HFFc6 (cell line): ENCODE measurements around the gene LAPTM5. TPM values are rescaled to one million over a fixed set of nuclear protein-coding genes. Genes with fewer than 3 reads are reported as not detected.

Experiments
- DNase-seq: peaks from one replicate; pipeline ENCODE4 v3.0.0-alpha.2; 2018
- H3K27ac Mint-ChIP-seq: 2 replicates; pipeline ENCODE4 v1.8.0; 2020; ENCODE audit warnings: mild to moderate bottlenecking, mixed read lengths
- H3K27me3 Mint-ChIP-seq: 2 replicates; pipeline ENCODE4 v1.8.0; 2021; ENCODE audit warnings: mild to moderate bottlenecking, moderate library complexity, mixed read lengths; ENCODE audit not compliant: insufficient read depth
- H3K36me3 Mint-ChIP-seq: 2 replicates; pipeline ENCODE4 v1.8.0; 2021; ENCODE audit warnings: low read depth, mixed read lengths
- H3K4me1 Mint-ChIP-seq: 2 replicates; pipeline ENCODE4 v1.8.0; 2020; ENCODE audit warnings: low read depth, mixed read lengths
- H3K4me3 Mint-ChIP-seq: 2 replicates; pipeline ENCODE4 v1.8.0; 2020; ENCODE audit warnings: mild to moderate bottlenecking, moderate library complexity, mixed read lengths
- H3K9me3 Mint-ChIP-seq: 2 replicates; pipeline ENCODE4 v1.8.0; 2020; ENCODE audit warnings: mild to moderate bottlenecking, mixed read lengths
- total RNA-seq, 6 experiments: library from RNA; stranded (reverse); fragmentation: NEBNext Ultra II Directional; extraction: Animal tissue kit (Norgen Biotek cat#: 25700); gene quantifications; 2 replicates in 1 of 6; 3 replicates in 5 of 6; pipeline ENCODE4 v1.2.3, GENCODE V29; 2021
- TF ChIP-seq, protein P1 (sequence below): fragments of 200-600 bp; sonication (generic); IDR thresholded peaks from 2 replicates; pipeline ENCODE4 v1.5.0; 2021; ENCODE audit warnings: antibody characterized with exemption, mild to moderate bottlenecking

The LAPTM5 gene
- total RNA-seq, 6 experiments from 2014 or later: 0.38 to 0.81 (median 0.63) TPM

GRCh38 chr1:30720271-30721223 is 37.0 kb downstream of the LAPTM5 start:
- H3K36me3 Mint-ChIP-seq: peaks cover 2% of the 10 kb centered on the region; the same call in 1 of the 2 replicates

DNA sequence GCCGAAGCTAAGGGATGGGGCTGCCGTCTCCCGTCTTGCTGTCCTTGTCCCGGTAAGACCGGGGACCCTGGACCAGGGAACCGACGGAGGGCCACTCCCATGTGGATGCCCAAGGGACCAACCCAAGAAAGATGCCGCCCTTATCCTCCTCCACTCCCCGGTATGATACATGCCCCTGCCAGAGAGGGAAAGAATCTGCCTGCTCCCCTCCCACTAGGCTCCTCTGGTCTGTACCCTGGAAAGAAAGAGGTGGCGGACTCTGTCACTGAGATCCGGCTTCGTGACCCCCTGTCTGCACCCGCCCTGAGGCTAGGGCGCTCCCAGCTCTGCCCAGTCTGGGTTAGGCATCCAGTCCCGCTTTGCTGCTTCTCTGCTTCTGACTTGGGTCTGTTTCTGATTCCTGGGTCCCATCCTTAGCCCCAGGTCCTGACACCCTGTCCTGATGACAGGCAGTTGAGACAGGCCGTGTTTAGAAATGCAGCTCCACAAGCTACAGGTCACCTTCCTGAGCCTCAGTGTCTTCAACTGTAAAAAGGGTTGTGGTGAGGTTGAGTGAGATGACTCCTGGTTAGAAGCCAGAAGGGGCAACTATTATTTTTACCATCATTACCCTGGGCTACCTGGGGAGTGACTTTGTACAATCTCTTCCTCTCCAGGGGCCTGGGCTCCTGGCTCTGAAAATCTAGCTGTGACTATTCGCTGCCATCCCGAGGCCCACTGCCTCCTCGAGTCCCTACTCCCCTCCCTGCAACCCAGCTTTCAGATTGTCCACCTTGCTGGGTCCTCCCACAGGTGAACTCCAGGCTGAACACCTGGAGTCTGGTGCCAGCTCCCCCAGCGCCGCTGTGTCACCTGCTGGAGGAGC is 37.9 kb downstream of the LAPTM5 start:
- peaks cover 11% of the 10 kb centered on the region for H3K4me1 Mint-ChIP-seq
- peak overlapping the region; percentile 73; the same call in 1 of the 2 replicates for H3K4me3 Mint-ChIP-seq
- peaks cover 15% of the 10 kb centered on the region for H3K9me3 Mint-ChIP-seq
- H3K27me3 Mint-ChIP-seq: peaks cover 9% of the 10 kb centered on the region
- DNase-seq: peak; percentile 25
- H3K36me3 Mint-ChIP-seq: peaks cover 4% of the 10 kb centered on the region; the same call in 1 of the 2 replicates
- H3K27ac Mint-ChIP-seq: peak overlapping the region; percentile 93
- TF ChIP-seq, protein P1, sequence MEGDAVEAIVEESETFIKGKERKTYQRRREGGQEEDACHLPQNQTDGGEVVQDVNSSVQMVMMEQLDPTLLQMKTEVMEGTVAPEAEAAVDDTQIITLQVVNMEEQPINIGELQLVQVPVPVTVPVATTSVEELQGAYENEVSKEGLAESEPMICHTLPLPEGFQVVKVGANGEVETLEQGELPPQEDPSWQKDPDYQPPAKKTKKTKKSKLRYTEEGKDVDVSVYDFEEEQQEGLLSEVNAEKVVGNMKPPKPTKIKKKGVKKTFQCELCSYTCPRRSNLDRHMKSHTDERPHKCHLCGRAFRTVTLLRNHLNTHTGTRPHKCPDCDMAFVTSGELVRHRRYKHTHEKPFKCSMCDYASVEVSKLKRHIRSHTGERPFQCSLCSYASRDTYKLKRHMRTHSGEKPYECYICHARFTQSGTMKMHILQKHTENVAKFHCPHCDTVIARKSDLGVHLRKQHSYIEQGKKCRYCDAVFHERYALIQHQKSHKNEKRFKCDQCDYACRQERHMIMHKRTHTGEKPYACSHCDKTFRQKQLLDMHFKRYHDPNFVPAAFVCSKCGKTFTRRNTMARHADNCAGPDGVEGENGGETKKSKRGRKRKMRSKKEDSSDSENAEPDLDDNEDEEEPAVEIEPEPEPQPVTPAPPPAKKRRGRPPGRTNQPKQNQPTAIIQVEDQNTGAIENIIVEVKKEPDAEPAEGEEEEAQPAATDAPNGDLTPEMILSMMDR: no peak; the same call in none of the 2 replicates

More at GRCh38 chr1:30720271-30721223, 37.0 kb downstream of the LAPTM5 start:
- TF ChIP-seq, protein P1: no peak
- Mint-ChIP-seq H3K4me3 (no peak overlapping the region), H3K4me1 (peaks cover 11% of the 10 kb centered on the region), H3K27me3 (peaks cover 10% of the 10 kb centered on the region), H3K27ac (no peak overlapping the region), H3K9me3 (peaks cover 7% of the 10 kb centered on the region)
- no peak for DNase-seq

DNA sequence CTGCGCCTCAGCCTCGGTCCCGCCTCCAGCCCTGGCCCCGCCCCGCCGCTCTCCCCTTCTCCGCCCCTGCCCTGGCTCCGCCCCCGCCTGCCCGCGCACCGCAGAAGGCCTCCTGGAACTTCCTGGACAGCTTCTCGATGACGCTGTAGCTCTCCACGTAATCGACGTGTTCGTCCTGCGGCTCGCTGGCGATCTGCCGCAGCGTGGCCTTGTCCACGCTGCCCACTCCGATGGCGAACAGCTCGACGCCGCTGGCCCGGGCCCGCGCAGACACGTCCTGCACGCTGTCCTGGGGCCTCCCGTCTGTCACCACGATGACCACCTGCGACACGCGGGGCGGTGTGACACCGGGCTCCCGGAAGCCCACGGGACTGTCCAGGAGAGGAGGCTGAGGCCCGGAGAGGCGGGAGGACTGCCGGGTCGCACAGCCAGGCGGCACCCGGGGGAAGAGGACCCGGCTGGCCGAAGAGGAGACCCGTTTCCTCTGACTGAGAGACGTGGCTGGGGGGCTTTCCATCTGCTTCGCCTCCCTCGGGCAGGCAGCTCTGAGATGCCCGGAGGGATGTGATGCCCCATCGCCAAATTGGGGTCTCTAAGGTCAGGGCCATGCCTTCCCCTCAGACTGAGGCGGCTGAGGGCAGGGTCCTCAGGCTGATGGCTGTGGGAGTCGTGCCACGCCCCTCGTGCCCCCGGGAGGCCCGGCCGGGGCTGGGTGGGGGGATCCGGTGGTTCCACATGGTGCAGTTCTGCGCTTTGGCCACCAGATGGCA is 38.8 kb downstream of the LAPTM5 start:
- TF ChIP-seq, protein P1: peak; percentile 100
- Mint-ChIP-seq H3K36me3 (peaks cover 4% of the 10 kb centered on the region; the same call in 1 of the 2 replicates), H3K27me3 (peaks cover 6% of the 10 kb centered on the region), H3K4me3 (peak overlapping the region; percentile 73), H3K27ac (peak overlapping the region; percentile 93), H3K4me1 (peaks cover 11% of the 10 kb centered on the region), H3K9me3 (peaks cover 15% of the 10 kb centered on the region)
- DNase-seq: peak; percentile 98

DNA sequence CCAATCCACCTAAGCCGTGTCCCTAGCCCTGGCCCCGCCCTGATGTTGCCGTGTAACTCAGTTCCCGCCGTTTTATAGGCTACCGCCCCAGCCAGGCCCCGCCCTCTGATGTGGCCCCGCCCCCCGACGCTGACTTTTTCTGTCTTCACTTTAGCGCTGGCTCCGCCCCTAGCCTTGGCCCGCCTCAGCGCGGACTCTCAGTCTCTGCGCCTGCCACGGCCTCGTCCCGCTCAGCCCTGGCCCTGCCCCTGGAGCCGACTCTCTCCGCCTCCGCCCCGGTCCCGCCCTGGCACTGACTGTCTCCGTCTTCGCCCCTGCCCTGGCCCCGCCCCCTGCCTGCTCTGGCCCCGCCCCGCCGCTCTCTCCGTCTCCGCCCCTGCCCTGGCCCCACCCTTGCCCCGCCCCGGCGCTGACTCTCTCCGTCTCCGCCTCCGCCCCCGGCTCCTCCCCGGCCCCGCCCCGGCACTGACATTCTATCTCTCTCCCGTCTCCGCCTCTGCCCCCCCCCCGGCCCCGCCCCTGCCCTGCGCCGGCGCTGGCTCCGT is 39.4 kb downstream of the LAPTM5 start:
- Mint-ChIP-seq H3K4me3 (peak overlapping the region; percentile 86), H3K36me3 (peaks cover 4% of the 10 kb centered on the region; the same call in 1 of the 2 replicates), H3K27ac (peak overlapping the region; percentile 75), H3K9me3 (peaks cover 15% of the 10 kb centered on the region), H3K27me3 (peaks cover 6% of the 10 kb centered on the region), H3K4me1 (peaks cover 16% of the 10 kb centered on the region)
- DNase-seq: peak; percentile 97
- TF ChIP-seq, protein P1: no peak
